Uterus (tissue), 4 donors: ENCODE results near the gene ASTN2. TPM values are rescaled to one million over a fixed set of nuclear protein-coding genes. Genes with fewer than 3 reads are reported as not detected.

Experiments used
- DNase-seq, 2 donors: peaks; one replicate each; pipeline ENCODE4 v3.0.0-alpha.2; 2019 to 2020
- H3K27ac ChIP-seq, 2 donors: fragments of 200-600 bp; sonication (generic); 1 replicate in 1 of 2; 2 replicates in 1 of 2; pipeline ENCODE4 v1.5.1; 2016 to 2018
- H3K27me3 ChIP-seq, 2 donors: fragments of 200-600 bp; sonication (generic); one replicate each; pipeline ENCODE4 v1.5.1; 2018 to 2019; ENCODE audit warnings: control low read depth in 1 of 2
- H3K36me3 ChIP-seq, 2 donors: fragments of 200-600 bp; sonication (generic); one replicate each; pipeline ENCODE4 v1.5.1; 2019; ENCODE audit warnings: control low read depth in 1 of 2
- H3K4me1 ChIP-seq, 2 donors: fragments of 200-600 bp; sonication (generic); one replicate each; pipeline ENCODE4 v1.5.1; 2018 to 2019; ENCODE audit warnings: control low read depth in 1 of 2
- H3K4me3 ChIP-seq, 2 donors: fragments of 200-600 bp; sonication (generic); 1 replicate in 1 of 2; 2 replicates in 1 of 2; pipeline ENCODE4 v1.5.1; 2018 to 2019; ENCODE audit warnings: mild to moderate bottlenecking in 1 of 2
- H3K9me3 ChIP-seq, 2 donors: fragments of 200-600 bp; sonication (generic); one replicate each; pipeline ENCODE4 v1.5.1; 2019; ENCODE audit warnings: control low read depth in 1 of 2
- POLR2A ChIP-seq, 2 donors: fragments of 450-650 bp; IDR thresholded peaks; one replicate each; pipeline ENCODE4 v1.6.1; 2016; ENCODE audit warnings: antibody characterized with exemption in 2 of 2, mild to moderate bottlenecking in 1 of 2, moderate library complexity in 1 of 2
- intact Hi-C: fragments of 100-400 bp; cut with DNase I; formaldehyde crosslinking; loops from one replicate; pipeline ENCODE4 v1.15.1; 2023; ENCODE audit warnings: low total_unique reads
- total RNA-seq, 4 donors: library from RNA; depleted of rRNA in 3 of 4; stranded (reverse); fragments of >200 nt in 3 of 4; gene quantifications; one replicate each; pipeline versions ENCODE4 v1.1.0 to v1.2.4, GENCODE V29; 2014 to 2023
- TF ChIP-seq, protein P1 (sequence below), 4 experiments: fragments of 200-600 bp in 2 of 4; fragments of 450-650 bp in 2 of 4; sonication (generic) in 2 of 4; IDR thresholded peaks; one replicate each; pipeline ENCODE4 v1.5.1; 2016 to 2019; ENCODE audit warnings: antibody characterized with exemption in 4 of 4, mild to moderate bottlenecking in 2 of 4, moderate library complexity in 1 of 4
- donor health status: DM: yes; HTN: yes; CAD: no.

The ASTN2 gene
- total RNA-seq, 4 donors from 2014 or later, result 1.8 to 8.6 (median 6.7) TPM

DNA sequence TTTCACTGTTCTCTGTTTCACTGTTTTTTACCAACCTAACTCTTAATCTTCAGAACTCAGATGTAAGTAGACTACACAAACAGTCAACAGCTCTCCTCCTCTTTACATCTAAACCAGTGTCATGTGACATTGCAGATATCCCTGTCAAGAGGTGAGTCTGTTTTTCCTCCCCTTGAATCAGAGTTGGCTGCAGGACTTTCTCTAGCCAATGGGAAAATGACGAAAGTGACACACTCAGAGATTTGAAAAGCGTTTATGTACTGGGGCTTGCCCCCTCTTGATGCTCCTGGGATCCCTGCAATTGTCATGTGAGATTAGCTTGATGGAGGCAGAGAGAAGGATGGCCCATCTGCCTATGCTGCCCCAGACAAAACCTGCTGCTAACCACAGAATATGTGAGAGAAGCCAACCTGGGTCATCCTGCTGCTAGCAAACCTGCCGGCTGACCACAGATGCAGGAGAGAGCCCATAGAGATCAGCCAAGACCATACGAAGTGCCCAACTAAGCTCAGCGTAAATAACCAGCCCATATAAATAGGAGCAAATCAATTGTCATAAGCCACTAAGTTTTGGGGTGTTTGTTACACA lies 111.1 kb downstream of the ASTN2 start:
- no peak for DNase-seq
- H3K27me3 ChIP-seq, result no peaks in the 10 kb centered on the region
- H3K36me3 ChIP-seq, result no peaks in the 10 kb centered on the region
- H3K27ac ChIP-seq, result no peak overlapping the region
- no peaks in the 10 kb centered on the region for H3K4me1 ChIP-seq
- H3K4me3 ChIP-seq, result no peak overlapping the region
- intact Hi-C loops, result no loop called here
- H3K9me3 ChIP-seq, result no peaks in the 10 kb centered on the region
- TF ChIP-seq, protein P1, sequence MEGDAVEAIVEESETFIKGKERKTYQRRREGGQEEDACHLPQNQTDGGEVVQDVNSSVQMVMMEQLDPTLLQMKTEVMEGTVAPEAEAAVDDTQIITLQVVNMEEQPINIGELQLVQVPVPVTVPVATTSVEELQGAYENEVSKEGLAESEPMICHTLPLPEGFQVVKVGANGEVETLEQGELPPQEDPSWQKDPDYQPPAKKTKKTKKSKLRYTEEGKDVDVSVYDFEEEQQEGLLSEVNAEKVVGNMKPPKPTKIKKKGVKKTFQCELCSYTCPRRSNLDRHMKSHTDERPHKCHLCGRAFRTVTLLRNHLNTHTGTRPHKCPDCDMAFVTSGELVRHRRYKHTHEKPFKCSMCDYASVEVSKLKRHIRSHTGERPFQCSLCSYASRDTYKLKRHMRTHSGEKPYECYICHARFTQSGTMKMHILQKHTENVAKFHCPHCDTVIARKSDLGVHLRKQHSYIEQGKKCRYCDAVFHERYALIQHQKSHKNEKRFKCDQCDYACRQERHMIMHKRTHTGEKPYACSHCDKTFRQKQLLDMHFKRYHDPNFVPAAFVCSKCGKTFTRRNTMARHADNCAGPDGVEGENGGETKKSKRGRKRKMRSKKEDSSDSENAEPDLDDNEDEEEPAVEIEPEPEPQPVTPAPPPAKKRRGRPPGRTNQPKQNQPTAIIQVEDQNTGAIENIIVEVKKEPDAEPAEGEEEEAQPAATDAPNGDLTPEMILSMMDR (IDR thresholded peaks at IDR 0.05), result no peak
- no peak for TF ChIP-seq POLR2A (IDR thresholded peaks at IDR 0.05)

DNA sequence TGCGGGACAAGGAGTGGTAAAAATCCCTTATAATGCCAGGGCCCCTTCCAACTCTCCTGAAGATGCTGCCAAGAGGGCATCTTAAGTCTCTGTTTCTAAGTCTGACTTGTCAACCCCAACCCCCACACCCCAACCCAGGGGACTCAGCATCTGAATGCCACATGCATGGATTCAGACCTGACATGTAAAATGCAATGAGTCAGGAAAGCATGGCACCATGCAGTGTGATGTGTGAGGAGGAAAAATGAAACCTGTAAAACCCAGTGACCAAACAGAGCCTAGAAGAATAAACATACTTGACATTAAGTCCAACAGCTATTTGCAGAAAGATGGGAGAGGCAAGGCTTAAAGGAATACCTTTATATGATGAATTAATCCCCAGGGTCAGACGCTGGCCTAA lies 112.4 kb downstream of the ASTN2 start:
- intact Hi-C loops, result no loop called here
- TF ChIP-seq, protein P1 (IDR thresholded peaks at IDR 0.05), result no peak
- DNase-seq, result no peak
- Histone ChIP-seq H3K9me3 (no peaks in the 10 kb centered on the region), H3K4me3 (no peak overlapping the region), H3K4me1 (no peaks in the 10 kb centered on the region), H3K27ac (no peak overlapping the region), H3K36me3 (no peaks in the 10 kb centered on the region), H3K27me3 (no peaks in the 10 kb centered on the region)

DNA sequence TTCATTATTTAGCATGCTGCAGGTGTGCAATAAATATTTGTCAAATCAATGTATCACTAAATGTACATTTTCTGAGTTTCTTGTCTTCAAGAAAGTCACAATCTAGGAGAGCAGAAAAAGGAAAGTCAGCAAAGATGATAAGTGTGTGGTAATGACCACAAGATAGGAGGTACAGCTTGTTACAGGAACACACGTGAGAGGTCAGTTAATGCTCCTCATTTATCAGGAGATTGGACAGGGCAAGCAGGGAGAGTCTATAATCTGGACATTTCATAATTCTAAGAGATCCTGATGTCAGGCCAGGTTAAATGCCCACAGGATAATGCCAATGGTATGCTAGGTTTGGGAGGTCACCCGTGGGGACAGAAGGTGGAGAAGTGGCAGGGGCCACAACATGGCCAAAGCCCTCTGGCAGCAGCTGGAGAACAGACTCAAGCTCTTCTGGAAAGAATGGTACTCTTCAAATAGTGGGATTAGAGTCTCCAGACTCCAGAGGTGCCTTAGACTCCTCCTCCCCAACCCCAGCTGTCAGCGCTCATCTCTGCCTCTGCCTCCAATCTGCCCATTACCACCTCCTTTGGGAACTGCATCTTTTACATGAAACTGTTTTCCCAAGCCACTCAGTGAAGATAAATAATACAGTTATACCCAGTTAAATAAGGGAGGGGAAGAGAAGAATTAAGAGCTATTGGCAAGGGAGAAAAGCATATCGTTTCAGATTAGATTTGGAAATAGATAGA lies 114.3 kb downstream of the ASTN2 start:
- intact Hi-C loops, result no loop called here

DNA sequence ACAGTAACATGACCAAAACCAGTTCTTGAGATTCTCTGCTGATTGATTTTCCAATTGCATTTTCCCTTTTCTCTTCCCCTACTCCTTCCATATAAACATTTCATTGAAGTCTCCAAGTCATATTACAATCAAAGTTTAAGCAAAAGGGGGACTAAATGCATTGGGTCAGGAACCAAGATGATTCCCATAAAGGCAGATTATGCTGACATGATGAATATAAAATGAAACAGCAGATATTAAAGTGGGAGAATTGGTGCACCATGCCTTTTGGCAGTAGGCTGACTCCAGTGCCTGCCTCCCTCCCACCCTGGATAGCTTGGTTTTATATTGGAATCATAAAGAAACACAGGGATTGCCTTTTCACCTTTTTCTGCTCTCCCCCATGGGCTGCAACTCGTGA lies 118.4 kb downstream of the ASTN2 start:
- intact Hi-C loops, result no loop called here
- no peak overlapping the region for H3K4me3 ChIP-seq
- no peak for DNase-seq
- H3K27ac ChIP-seq, result no peak overlapping the region
- TF ChIP-seq POLR2A (IDR thresholded peaks at IDR 0.05), result no peak
- TF ChIP-seq, protein P1 (IDR thresholded peaks at IDR 0.05), result no peak
- H3K27me3 ChIP-seq, result no peaks in the 10 kb centered on the region
- H3K4me1 ChIP-seq, result no peaks in the 10 kb centered on the region
- H3K36me3 ChIP-seq, result no peaks in the 10 kb centered on the region
- no peaks in the 10 kb centered on the region for H3K9me3 ChIP-seq

More for the DNA sequence above, 114.3 kb downstream of the ASTN2 start:
- Histone ChIP-seq H3K9me3 (no peaks in the 10 kb centered on the region), H3K4me3 (no peak overlapping the region), H3K27ac (no peak overlapping the region), H3K27me3 (no peaks in the 10 kb centered on the region), H3K4me1 (no peaks in the 10 kb centered on the region), H3K36me3 (no peaks in the 10 kb centered on the region)
- no peak for DNase-seq
- TF ChIP-seq POLR2A (IDR thresholded peaks at IDR 0.05), result no peak
- TF ChIP-seq, protein P1 (IDR thresholded peaks at IDR 0.05), result no peak
